ENCODE measurements around the gene DHCR7. TPM values are rescaled to one million over a fixed set of nuclear protein-coding genes. Genes with fewer than 3 reads are reported as not detected.

DHCR7 gene
- total and polyA plus RNA-seq, 2 donors from 2014 or later, result 17.8 to 35.2 TPM

DNA sequence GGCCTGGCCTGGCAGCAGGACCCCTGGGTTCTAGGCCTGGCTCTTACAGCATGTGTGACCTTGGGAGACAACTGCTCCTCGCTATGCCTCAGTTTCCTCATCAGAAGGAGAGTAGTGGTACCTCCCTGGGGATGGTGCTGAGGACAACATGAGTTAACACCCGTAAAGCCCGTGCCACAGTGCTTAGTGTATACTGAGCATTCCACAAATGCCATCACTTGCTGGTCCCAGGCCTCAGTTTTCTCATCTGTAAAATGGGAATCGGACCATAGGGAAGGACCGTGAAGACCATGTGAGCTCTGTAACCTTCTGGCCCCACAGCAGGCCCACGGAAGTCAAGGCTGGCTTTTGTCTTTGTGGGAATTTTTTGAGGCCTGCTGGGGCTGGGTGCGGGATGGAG is 52.4 kb downstream of the DHCR7 start:
- TF ChIP-seq, protein P1, sequence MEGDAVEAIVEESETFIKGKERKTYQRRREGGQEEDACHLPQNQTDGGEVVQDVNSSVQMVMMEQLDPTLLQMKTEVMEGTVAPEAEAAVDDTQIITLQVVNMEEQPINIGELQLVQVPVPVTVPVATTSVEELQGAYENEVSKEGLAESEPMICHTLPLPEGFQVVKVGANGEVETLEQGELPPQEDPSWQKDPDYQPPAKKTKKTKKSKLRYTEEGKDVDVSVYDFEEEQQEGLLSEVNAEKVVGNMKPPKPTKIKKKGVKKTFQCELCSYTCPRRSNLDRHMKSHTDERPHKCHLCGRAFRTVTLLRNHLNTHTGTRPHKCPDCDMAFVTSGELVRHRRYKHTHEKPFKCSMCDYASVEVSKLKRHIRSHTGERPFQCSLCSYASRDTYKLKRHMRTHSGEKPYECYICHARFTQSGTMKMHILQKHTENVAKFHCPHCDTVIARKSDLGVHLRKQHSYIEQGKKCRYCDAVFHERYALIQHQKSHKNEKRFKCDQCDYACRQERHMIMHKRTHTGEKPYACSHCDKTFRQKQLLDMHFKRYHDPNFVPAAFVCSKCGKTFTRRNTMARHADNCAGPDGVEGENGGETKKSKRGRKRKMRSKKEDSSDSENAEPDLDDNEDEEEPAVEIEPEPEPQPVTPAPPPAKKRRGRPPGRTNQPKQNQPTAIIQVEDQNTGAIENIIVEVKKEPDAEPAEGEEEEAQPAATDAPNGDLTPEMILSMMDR (IDR thresholded peaks at IDR 0.05; ENCODE audit: borderline replicate concordance, extremely low read depth, insufficient read depth), result no peak
- Histone ChIP-seq H3K4me1 (ENCODE audit: control insufficient read depth in 2 of 3, insufficient read depth in 2 of 3, low read depth in 1 of 3, low read length in 3 of 3) (no peaks in the 10 kb centered on the region), H3K27me3 (ENCODE audit: control insufficient read depth, insufficient read depth, low read length) (no peaks in the 10 kb centered on the region), H3K9me3 (ENCODE audit: control insufficient read depth in 2 of 3, insufficient read depth in 1 of 3, low read length in 3 of 3) (no peaks in the 10 kb centered on the region), H3K4me3 (ENCODE audit: low read length in 3 of 3) (no peak overlapping the region), H3K36me3 (ENCODE audit: control insufficient read depth in 2 of 3, insufficient read depth in 3 of 3, low read length in 3 of 3) (no peaks in the 10 kb centered on the region), H3K27ac (ENCODE audit: low read depth in 2 of 2, low read length in 2 of 2) (no peak overlapping the region), H3K9ac (ENCODE audit: low read length in 3 of 3) (no peak overlapping the region)
- DNase-seq (no peak), FAIRE-seq (no peak)
- intact Hi-C loops (cut with DNase I), result no loop called here

DNA sequence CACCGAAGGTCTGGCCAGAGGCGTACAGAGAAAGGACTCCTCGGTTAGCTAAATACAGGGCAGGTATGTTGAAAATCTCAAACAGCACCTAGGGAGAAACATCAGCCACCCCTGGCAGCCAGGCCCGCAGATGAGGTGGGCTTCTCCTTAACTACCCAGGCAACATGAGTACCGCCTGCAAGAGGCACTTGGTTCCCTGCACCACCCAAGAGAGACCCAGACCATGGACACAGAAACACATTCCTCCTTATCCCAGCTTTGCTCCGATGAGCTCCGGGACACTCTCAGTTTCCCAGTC is 53.0 kb downstream of the DHCR7 start:
- no peak for FAIRE-seq
- Histone ChIP-seq H3K27ac (ENCODE audit: low read depth in 2 of 2, low read length in 2 of 2) (no peak overlapping the region), H3K4me3 (ENCODE audit: low read length in 3 of 3) (no peak overlapping the region), H3K4me1 (ENCODE audit: control insufficient read depth in 2 of 3, insufficient read depth in 2 of 3, low read depth in 1 of 3, low read length in 3 of 3) (no peaks in the 10 kb centered on the region), H3K9me3 (ENCODE audit: control insufficient read depth in 2 of 3, insufficient read depth in 1 of 3, low read length in 3 of 3) (no peaks in the 10 kb centered on the region), H3K36me3 (ENCODE audit: control insufficient read depth in 2 of 3, insufficient read depth in 3 of 3, low read length in 3 of 3) (no peaks in the 10 kb centered on the region), H3K27me3 (ENCODE audit: control insufficient read depth, insufficient read depth, low read length) (no peaks in the 10 kb centered on the region), H3K9ac (ENCODE audit: low read length in 3 of 3) (no peak overlapping the region)
- intact Hi-C loops (cut with DNase I), result no loop called here
- TF ChIP-seq, protein P1 (IDR thresholded peaks at IDR 0.05; ENCODE audit: borderline replicate concordance, extremely low read depth, insufficient read depth), result no peak
- DNase-seq, result no peak

DNA sequence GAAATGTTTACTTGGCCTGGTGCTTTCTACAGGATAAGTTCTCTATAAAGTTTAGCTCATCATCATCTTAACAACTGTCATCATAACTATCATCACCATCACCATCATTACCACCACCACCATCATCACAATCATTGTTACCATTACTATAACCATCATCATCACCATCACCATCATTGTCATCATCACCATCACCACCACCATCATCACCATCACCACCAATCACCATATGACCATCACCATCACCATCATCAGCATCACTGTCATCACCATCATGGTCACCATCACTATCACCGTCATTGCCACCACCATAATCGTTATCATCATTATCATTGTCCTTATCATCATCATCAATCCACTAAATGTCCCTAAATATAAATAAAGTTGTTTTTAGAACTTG is 54.9 kb downstream of the DHCR7 start:
- TF ChIP-seq, protein P1 (IDR thresholded peaks at IDR 0.05; ENCODE audit: borderline replicate concordance, extremely low read depth, insufficient read depth), result no peak
- Histone ChIP-seq H3K27me3 (ENCODE audit: control insufficient read depth, insufficient read depth, low read length) (no peaks in the 10 kb centered on the region), H3K4me3 (ENCODE audit: low read length in 3 of 3) (no peak overlapping the region), H3K36me3 (ENCODE audit: control insufficient read depth in 2 of 3, insufficient read depth in 3 of 3, low read length in 3 of 3) (no peaks in the 10 kb centered on the region), H3K9me3 (ENCODE audit: control insufficient read depth in 2 of 3, insufficient read depth in 1 of 3, low read length in 3 of 3) (no peaks in the 10 kb centered on the region), H3K27ac (ENCODE audit: low read depth in 2 of 2, low read length in 2 of 2) (no peak overlapping the region), H3K9ac (ENCODE audit: low read length in 3 of 3) (no peak overlapping the region), H3K4me1 (ENCODE audit: control insufficient read depth in 2 of 3, insufficient read depth in 2 of 3, low read depth in 1 of 3, low read length in 3 of 3) (no peaks in the 10 kb centered on the region)
- intact Hi-C loops (cut with DNase I), result no loop called here
- FAIRE-seq, result no peak
- no peak for DNase-seq

DNA sequence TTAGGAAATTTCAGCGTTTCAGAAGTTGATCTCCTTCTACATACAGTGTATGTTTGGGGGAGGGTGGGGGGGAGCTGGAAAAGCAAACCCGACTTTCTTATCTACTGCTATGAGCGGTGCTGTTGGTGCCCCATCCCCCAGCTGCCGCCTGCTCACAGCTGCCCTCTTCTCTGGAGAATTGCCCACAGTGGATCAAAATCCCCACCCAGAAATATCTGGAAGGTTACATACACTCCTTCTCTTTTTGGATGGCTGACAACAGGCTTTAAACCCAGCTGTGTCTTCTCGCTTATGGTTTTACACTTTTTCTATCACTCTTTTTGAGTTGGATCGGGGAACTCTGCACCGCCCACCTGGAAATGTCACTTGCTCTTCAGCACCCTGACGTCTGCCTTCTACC is 56.4 kb downstream of the DHCR7 start:
- TF ChIP-seq, protein P1 (IDR thresholded peaks at IDR 0.05; ENCODE audit: borderline replicate concordance, extremely low read depth, insufficient read depth), result no peak
- H3K27ac ChIP-seq (ENCODE audit: low read depth in 2 of 2, low read length in 2 of 2), result no peak overlapping the region
- intact Hi-C loops (cut with DNase I), result no loop called here
- H3K4me3 ChIP-seq (ENCODE audit: low read length in 3 of 3), result no peak overlapping the region
- FAIRE-seq (no peak), DNase-seq (no peak)
- H3K9me3 ChIP-seq (ENCODE audit: control insufficient read depth in 2 of 3, insufficient read depth in 1 of 3, low read length in 3 of 3), result no peaks in the 10 kb centered on the region
- no peaks in the 10 kb centered on the region for H3K4me1 ChIP-seq (ENCODE audit: control insufficient read depth in 2 of 3, insufficient read depth in 2 of 3, low read depth in 1 of 3, low read length in 3 of 3)
- no peaks in the 10 kb centered on the region for H3K36me3 ChIP-seq (ENCODE audit: control insufficient read depth in 2 of 3, insufficient read depth in 3 of 3, low read length in 3 of 3)
- no peaks in the 10 kb centered on the region for H3K27me3 ChIP-seq (ENCODE audit: control insufficient read depth, insufficient read depth, low read length)
- H3K9ac ChIP-seq (ENCODE audit: low read length in 3 of 3), result no peak overlapping the region
